NCI-H1930 (cell line): ENCODE results near the gene PMM1.

Source experiments
- DNase-seq, 2 experiments: peaks; one replicate each; lab custom pipeline; 2025; lab: John Stamatoyannopoulos, UW

Gene PMM1

GRCh38 chr22:41537203-41537602 is 52.4 kb downstream of the PMM1 start:
- DNase-seq, result no peak

DNA sequence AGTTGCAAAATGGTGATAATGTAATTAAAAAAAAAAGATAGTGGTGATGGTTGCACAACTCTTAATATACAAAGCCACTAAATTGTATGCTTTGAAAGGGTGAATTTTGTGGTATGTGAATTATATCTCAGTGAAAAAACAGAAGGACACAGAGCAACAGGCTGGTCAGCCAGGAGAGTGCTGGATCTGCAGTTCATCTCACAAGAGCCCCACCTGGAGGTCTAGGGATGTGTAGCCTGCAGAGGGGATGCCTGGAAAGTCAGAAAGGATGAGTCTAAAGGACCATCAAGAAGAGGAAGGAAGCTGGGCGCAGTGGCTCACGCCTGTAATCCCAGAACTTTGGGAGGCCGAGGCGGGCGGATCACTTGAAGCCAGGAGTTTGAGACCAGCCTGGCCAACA is 54.4 kb downstream of the PMM1 start:
- peak in 1 of 2 experiments; percentile 35 for DNase-seq

DNA sequence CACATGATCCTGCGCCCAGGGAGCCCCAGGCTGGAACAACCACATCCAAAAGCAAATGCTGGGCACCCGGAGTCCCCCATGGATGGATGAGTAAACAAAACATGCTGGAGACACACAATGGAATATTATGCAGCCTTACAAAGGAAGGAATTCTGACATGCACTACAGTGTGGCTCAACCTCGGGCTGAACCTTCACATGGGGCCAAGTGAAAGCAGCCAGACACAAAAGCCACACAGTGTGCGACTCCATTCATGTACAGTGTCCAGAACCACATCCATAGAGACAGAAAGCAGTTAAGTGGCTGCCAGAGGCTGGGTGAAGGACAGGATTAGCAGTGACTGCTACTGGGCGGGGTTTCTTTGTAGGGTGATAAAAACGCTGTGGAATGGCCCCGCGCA is 55.4 kb downstream of the PMM1 start:
- no peak for DNase-seq

GRCh38 chr22:41532908-41533825 is 56.5 kb downstream of the PMM1 start:
- peak in 1 of 2 experiments; percentile 53 for DNase-seq

DNA sequence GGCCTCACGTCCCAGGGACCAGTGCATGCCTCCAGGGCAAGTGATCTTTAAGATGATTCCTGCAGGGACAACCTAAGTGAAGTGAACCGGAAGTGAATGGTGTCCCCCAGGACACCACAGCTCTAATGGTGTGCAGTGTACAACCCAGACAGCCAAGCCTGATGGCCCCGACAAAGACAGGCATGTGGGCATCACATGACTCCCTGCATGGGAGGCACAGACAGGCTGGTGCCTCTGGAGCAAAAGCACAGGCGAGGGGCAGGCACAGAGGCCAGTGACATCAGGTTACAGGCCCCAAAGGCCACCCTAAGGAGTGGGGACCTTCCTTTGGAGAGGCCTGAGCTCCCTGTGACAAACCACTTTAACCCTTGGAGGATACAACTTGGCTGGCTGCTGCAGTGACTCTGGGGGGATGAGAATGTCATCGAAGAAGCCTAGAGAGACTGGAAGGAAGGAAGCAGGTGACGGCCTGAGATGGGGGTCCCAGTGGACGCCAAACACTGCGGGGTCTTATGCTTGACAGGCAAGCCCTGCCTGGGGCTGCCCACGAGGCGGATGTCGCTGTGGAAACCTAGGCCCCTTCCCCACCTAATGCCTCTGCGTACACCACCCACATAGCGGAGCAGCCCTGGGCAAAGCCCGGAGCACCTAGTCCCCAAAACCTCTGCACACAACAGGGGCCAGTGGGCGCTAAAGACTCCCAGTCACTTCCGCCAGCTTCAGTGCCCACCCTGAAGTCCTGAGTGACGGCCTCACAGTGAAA is 57.7 kb downstream of the PMM1 start:
- DNase-seq, result no peak

DNA sequence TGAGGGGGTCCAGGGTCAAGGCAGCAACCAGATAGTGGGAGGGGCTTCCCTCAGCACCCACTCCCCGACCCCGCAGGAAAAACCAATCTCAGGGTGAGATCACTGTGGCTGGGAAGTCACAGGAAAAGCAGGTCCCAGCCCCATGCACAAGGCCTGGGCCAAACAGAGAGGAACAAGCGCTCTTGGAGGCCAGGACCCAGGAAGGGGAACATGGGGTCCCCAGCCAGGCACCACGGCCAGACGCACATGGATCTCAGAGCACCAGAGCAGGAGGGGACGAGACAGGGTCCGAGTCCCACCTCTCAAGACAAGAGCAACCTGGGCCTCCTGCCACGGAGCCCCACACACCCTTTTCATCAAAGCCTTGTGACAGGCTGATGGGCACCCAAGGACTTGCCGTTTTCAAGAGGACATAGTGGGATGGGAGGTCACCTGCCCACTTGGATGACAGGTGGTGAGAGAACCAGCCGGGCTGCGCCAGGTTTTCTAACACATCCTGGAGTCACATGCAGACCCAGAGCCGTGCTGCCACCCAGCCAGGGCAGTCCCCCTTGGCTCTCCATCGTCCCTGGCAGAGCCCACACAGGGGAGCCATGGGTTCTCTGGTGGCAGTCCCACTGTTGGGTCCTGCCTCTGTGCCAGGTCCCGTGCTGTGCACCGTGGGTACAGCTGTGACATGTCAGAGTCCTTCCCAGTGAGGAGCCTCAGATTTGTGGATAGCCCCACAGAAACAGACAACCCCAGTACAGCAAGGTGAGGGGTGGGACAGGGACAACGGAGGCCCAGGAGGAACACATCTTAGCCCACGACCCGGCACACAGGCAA is 58.5 kb downstream of the PMM1 start:
- DNase-seq, result no peak

DNA sequence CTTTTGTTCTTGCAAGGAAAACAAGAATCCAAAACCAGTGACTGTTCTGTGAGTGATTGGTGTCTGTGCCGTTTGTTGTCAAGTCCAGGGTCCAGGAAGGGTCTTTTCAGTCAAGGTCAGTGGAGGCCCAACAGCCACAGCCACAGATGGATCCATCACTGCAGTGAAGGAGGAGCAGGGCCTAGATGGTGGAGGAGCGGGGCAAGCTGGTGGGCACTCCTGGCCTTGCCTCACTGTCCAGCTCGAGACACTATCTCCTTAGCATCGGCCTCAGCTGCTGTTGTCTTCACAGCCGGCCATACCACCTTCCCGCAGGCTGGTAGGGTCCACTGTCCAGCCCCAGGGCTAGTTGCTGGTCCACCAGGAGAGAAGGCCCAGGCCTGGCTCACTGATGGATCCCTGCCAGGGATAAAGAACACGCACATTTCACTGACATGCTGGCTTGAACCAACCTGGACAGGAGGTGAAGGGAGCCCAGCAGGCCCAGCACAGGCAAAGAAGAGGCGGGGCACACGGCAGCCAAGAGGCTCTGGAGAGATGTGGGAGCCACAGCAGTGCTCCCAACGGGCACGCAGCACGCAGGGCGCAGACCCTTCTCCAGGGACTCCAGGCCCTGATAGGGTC is 60.6 kb downstream of the PMM1 start:
- DNase-seq, result no peak

DNA sequence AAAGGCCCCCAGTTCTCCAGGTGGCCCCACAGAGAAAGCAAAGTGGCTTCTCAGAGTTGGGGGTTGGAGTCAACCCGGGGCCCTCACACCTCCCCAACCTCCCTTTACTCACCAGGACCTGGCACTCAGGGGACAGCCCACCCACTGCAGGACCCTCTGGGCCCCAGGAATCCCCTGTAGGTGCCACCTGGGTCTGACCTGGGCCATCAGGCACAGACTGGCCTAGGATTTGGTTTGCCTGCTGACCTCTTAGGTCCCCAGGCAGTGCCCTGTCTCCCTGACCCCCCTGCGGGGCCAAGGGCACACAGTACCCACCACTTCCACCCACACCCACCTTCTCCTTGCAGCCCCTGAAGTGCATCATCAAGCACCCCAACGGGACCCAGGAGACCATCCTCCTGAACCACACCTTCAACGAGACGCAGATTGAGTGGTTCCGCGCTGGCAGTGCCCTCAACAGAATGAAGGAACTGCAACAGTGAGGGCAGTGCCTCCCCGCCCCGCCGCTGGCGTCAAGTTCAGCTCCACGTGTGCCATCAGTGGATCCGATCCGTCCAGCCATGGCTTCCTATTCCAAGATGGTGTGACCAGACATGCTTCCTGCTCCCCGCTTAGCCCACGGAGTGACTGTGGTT is 61.4 kb downstream of the PMM1 start:
- no peak for DNase-seq
